Panc1 (cell line): ENCODE results near the gene ANKRD60. TPM values are rescaled to one million over a fixed set of nuclear protein-coding genes. Genes with fewer than 3 reads are reported as not detected.

Experiments used
- ATAC-seq: fragments of 200-7000 bp; cut with Tn5 transposase; 2 replicates; pipeline ENCODE4 v1.9.1; 2020; ENCODE audit warnings: mild to moderate bottlenecking, moderate library complexity
- BruUV-seq: library from RNA; stranded (reverse); fragments of 400-500 nt; replicated peaks from 2 replicates; lab custom pipeline; 2021; lab: Mats Ljungman, UMichigan
- CTCF ChIA-PET: fragments of 300-600 bp; sonication (Branson Sonifier 250); formaldehyde crosslinking; loops from one replicate; lab custom pipeline; 2022; ENCODE audit warnings: antibody characterized with exemption; lab: Charles Lee
- POLR2A ChIA-PET: fragments of 300-600 bp; sonication (Branson Sonifier 250); formaldehyde crosslinking; loops from one replicate; lab custom pipeline; 2022; ENCODE audit warnings: antibody characterized with exemption; lab: Charles Lee
- DNase-seq: peaks from one replicate; pipeline ENCODE4 v3.0.0-alpha.2; 2010; ENCODE audit warnings: low read depth, low spot score
- H3K27ac ChIP-seq: 2 replicates; pipeline ENCODE4 v1.5.1; 2011; ENCODE audit warnings: mild to moderate bottlenecking, low read length, inconsistent platforms
- H3K27me3 ChIP-seq: fragments of 200-500 bp; sonication (Bioruptor generic); 2 replicates; pipeline ENCODE4 v1.6.0; 2014; ENCODE audit warnings: low read length, inconsistent platforms; ENCODE audit not compliant: control insufficient read depth, insufficient read depth
- H3K36me3 ChIP-seq: fragments of 200-500 bp; sonication (Bioruptor generic); 2 replicates; pipeline ENCODE4 v1.5.1; 2014; ENCODE audit warnings: inconsistent platforms, mild to moderate bottlenecking, low read length, moderate library complexity; ENCODE audit not compliant: control insufficient read depth, insufficient read depth
- H3K4me1 ChIP-seq: 2 replicates; pipeline ENCODE4 v1.5.1; 2011; ENCODE audit warnings: inconsistent platforms, mild to moderate bottlenecking, low read length, moderate library complexity; ENCODE audit not compliant: control insufficient read depth, insufficient read depth
- H3K4me3 ChIP-seq, 2 experiments: 2 replicates each; pipeline ENCODE4 v1.5.1; 2011 to 2012; ENCODE audit warnings: low read depth in 2 of 2, low read length in 2 of 2, mild to moderate bottlenecking in 2 of 2, inconsistent platforms in 1 of 2, moderate library complexity in 1 of 2
- H3K9me3 ChIP-seq: fragments of 200-500 bp; sonication (Bioruptor generic); 2 replicates; pipeline ENCODE4 v1.5.1; 2014; ENCODE audit warnings: low read depth, mild to moderate bottlenecking, inconsistent platforms, low read length, moderate library complexity; ENCODE audit not compliant: control insufficient read depth, insufficient read depth
- CTCF ChIP-seq: fragments of 450-650 bp; IDR thresholded peaks from 2 replicates; pipeline ENCODE4 v1.5.1; 2017; ENCODE audit warnings: mild to moderate bottlenecking
- POLR2AphosphoS5 ChIP-seq: IDR thresholded peaks from 2 replicates; pipeline ENCODE4 v1.6.1; 2012; ENCODE audit warnings: mild to moderate bottlenecking, low read depth, low read length, moderate library complexity
- REST ChIP-seq, 2 experiments: IDR thresholded peaks; 2 replicates each; pipeline ENCODE4 v1.6.1; 2011 to 2012; ENCODE audit warnings: low read depth in 2 of 2, control low read depth in 1 of 2, low read length in 1 of 2, mild to moderate bottlenecking in 1 of 2, moderate library complexity in 1 of 2; ENCODE audit not compliant: insufficient read depth in 1 of 2
- SIN3A ChIP-seq: IDR thresholded peaks from 2 replicates; pipeline ENCODE4 v1.6.1; 2012; ENCODE audit warnings: low read depth, mild to moderate bottlenecking, low read length, moderate library complexity, borderline replicate concordance; ENCODE audit not compliant: insufficient read depth
- TCF7L2 ChIP-seq: IDR thresholded peaks from 2 replicates; pipeline ENCODE4 v1.6.1; 2011; ENCODE audit warnings: mild to moderate bottlenecking, low read depth, low read length, inconsistent platforms
- in situ Hi-C: cut with HindIII; loops from 2 replicates; pipeline ENCODE4 v1.10.0; 2016; ENCODE audit warnings: low sequenced_read_pairs, low pct_unique_long_range_greater_than_20kb
- intact Hi-C: fragments of 100-400 bp; cut with micrococcal nuclease; formaldehyde crosslinking; loops from one replicate; pipeline ENCODE4 v1.10.0; 2022; ENCODE audit not compliant: unreplicated experiment
- total RNA-seq: library from RNA; stranded (reverse); gene quantifications from one replicate; pipeline ENCODE4 v1.2.1, GENCODE V29; 2021; ENCODE audit not compliant: unreplicated experiment

The ANKRD60 gene
- total RNA-seq, 1 experiment from 2014 or later, result not detected

- TF ChIP-seq POLR2AphosphoS5 (no peak), SIN3A (no peak), REST (IDR thresholded peaks at IDR 0.05; ENCODE audit: insufficient read depth in 1 of 2, low read depth in 2 of 2, low read length in 1 of 2) (no peak), TCF7L2 (no peak), CTCF (no peak)
- Histone ChIP-seq H3K4me1 (no peaks in the 10 kb centered on the region), H3K27ac (no peak overlapping the region), H3K27me3 (no peaks in the 10 kb centered on the region), H3K9me3 (peaks cover 10% of the 10 kb centered on the region; the same call in 1 of the 2 replicates), H3K36me3 (no peaks in the 10 kb centered on the region), H3K4me3 (no peak overlapping the region)
- DNase-seq (no peak), ATAC-seq (no peak)
- no TSS peak for BruUV-seq
- ChIA-PET POLR2A (no interaction called here), CTCF (no interaction called here)
- in situ Hi-C loops (no loop called here), intact Hi-C loops (no loop called here)
These were observed 43.3 kb upstream of the ANKRD60 start for GRCh38 chr20:58271606-58272351.

- TF ChIP-seq REST (IDR thresholded peaks at IDR 0.05; ENCODE audit: insufficient read depth in 1 of 2, low read depth in 2 of 2, low read length in 1 of 2) (no peak), CTCF (no peak), TCF7L2 (no peak), SIN3A (no peak), POLR2AphosphoS5 (no peak)
- no TSS peak for BruUV-seq
- H3K4me3 ChIP-seq, result no peak overlapping the region
- CTCF ChIA-PET, result no interaction called here
- no peak overlapping the region for H3K27ac ChIP-seq
- POLR2A ChIA-PET, result no interaction called here
- in situ Hi-C loops, result no loop called here
- H3K4me1 ChIP-seq, result no peaks in the 10 kb centered on the region
- no peaks in the 10 kb centered on the region for H3K9me3 ChIP-seq
- no peaks in the 10 kb centered on the region for H3K36me3 ChIP-seq
- no peak for DNase-seq
- no peak for ATAC-seq
- intact Hi-C loops, result no loop called here
- H3K27me3 ChIP-seq, result no peaks in the 10 kb centered on the region
These were observed 40.6 kb upstream of the ANKRD60 start for GRCh38 chr20:58268936-58269619.
